Neuron (in vitro differentiated cells): ENCODE results near the gene POP4.
"Not testable (repeated sequence)": the region's sequence is repeated elsewhere in the genome, so short reads cannot be mapped to it uniquely, and the experiment has no call there.

Experiments used
- H2AFZ ChIP-seq: one replicate; pipeline ENCODE4 v1.6.1; 2013; ENCODE audit warnings: low read depth, mild to moderate bottlenecking, inconsistent platforms, low read length, moderate library complexity
- H3K27me3 ChIP-seq: one replicate; pipeline ENCODE4 v1.6.1; 2013; ENCODE audit warnings: low read length; ENCODE audit not compliant: insufficient read depth
- H3K36me3 ChIP-seq: one replicate; pipeline ENCODE4 v1.6.1; 2013; ENCODE audit warnings: low read length; ENCODE audit not compliant: insufficient read depth
- H3K4me1 ChIP-seq: one replicate; pipeline ENCODE4 v1.6.1; 2013; ENCODE audit warnings: low read length; ENCODE audit not compliant: insufficient read depth
- H3K4me3 ChIP-seq: 2 replicates; pipeline ENCODE4 v1.5.1; 2013; ENCODE audit warnings: mild to moderate bottlenecking, low read length, moderate library complexity
- H3K9me3 ChIP-seq: one replicate; pipeline ENCODE4 v1.6.1; 2013; ENCODE audit warnings: low read length

The POP4 gene

DNA sequence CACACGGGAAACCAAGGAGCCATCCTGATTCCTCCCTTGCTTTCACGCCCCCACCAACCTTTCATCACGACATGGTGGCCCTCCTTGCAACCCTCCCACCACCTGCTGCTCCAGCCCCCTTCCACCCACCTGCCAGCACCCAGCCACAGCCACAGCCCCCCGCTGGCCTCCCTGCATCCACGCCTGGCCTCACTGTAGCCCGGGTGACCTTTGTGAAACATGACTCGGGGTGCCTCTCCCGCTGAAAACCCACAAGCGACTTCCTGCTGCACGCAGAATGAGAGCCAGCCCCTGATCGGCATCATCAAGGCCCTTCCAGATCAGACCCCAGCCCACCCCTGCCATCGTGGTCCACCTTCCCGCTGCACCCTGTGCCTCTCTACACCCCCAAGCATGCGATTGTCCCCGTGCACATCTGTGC, 14.9 kb downstream of the POP4 start:
- Histone ChIP-seq H3K36me3 (peaks cover 6% of the 10 kb centered on the region), H2AFZ (no peak overlapping the region), H3K27me3 (no peaks in the 10 kb centered on the region), H3K9me3 (no peaks in the 10 kb centered on the region), H3K4me1 (peaks cover 8% of the 10 kb centered on the region), H3K4me3 (no peak overlapping the region)

DNA sequence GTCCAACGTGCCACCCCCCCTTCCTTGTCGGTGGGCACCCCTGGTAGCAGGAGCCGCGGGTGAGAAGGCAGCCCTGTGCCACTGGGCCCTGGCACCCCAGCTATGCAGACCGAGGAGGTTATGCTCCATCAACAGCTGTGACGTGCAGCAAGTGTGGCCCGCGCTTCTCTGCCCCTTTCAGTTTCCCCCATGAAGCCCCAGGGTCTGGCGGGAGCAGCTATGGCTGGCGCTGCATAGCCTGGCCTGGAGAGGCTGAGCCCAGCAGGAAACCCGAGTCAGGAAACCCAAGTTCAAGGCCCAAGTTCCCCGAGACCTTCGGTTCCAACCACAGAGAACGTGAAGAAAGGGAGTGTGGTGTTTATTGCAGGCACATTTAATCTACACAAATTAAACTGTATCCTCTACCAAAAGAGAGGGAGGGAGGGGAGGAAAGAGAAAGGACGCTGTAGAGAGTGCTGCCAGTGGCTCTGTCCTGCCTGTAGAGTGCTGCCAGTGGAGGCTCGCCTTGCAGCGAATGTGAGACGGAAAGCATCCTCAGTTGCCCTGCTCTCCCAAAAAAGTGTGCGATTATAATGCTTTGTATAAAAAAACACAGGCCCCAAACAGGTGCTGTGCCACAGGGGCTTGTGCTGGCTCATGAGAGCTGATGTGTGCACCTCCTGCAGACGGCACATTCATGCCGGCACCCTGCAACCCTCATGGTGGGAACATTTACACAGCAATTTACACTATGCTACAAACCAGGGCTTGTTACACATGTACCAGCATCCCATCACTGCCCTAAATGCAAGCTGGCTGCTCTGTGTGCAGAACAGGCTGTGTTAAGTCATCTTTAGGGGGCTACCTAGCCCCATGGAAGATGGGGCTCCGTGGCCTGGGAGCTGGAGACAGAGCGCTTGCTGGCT, 16.3 kb downstream of the POP4 start:
- Histone ChIP-seq H2AFZ (no peak overlapping the region), H3K27me3 (no peaks in the 10 kb centered on the region), H3K4me1 (peaks cover 8% of the 10 kb centered on the region), H3K9me3 (no peaks in the 10 kb centered on the region), H3K36me3 (no peaks in the 10 kb centered on the region), H3K4me3 (no peak overlapping the region)

DNA sequence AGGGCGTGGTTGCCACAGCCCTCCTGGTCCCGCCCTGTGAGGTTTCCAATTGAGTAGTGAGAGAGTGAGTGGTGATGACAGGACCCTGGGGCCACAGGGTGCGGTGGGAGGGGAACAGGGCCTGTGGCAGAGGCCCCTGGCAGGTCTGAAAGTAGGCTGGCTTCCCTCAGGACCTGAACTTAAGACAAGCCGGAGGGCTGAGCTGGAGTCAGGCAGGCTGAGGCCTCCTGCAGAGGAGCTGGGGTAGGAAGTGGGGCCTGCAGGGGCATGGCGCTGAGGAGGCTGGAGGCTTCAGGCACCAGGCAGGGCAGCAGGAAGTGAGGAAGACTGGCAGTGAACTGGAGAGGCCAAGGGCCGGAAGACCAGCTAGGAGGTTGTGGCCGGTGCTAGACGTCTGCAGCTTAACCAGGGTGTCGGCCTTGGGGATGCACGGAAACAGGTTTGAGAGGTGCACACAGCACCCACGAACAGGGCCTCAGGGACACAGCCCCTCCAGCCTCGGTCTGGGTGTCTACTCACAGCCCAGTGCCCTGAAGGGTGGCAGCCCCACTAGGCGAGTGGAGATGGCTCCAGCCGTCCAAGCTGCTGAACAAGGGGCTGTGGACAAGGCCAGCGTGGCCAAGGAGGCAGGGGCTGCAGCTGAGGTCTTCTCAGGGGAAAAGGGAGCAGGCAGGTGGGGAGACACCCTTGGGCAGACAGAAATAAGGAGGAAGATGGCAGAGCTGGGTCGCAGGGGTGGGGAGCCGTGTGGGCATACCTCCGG, 17.8 kb downstream of the POP4 start:
- Histone ChIP-seq H3K4me1 (peaks cover 8% of the 10 kb centered on the region), H3K36me3 (no peaks in the 10 kb centered on the region)

GRCh38 chr19:29624489-29625185, 18.6 kb downstream of the POP4 start:
- Histone ChIP-seq H3K36me3 (no peaks in the 10 kb centered on the region), H3K4me1 (peaks cover 8% of the 10 kb centered on the region), H3K4me3 (no peak overlapping the region), H2AFZ (no peak overlapping the region), H3K9me3 (no peaks in the 10 kb centered on the region), H3K27me3 (no peaks in the 10 kb centered on the region)

More for the DNA sequence above, 17.8 kb downstream of the POP4 start:
- no peaks in the 10 kb centered on the region for H3K9me3 ChIP-seq
- H2AFZ ChIP-seq: no peak overlapping the region
- no peak overlapping the region for H3K4me3 ChIP-seq
- no peaks in the 10 kb centered on the region for H3K27me3 ChIP-seq

DNA sequence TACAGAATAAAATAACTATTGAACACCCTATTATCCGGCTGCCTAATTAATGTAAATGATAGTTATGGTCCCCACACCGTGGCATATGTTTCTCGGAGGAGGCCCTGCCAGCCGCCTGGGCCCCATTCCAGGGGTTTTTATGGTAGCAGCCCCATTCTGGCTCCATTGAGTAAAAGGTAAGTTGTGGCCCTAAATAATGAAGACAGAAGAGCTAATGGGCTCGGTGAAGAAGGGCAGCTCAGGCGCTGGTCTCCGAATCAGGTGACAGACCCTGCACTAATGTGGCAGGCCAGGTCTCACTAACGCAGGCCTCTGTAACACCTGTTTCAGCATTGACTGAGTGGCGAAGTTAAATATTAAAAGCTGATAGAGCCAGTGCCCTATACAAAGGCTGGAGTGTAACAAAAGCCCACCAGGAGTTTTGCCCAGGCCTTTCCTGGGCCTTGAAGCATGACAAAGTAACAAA, 19.1 kb downstream of the POP4 start:
- H3K9me3 ChIP-seq: no peaks in the 10 kb centered on the region

DNA sequence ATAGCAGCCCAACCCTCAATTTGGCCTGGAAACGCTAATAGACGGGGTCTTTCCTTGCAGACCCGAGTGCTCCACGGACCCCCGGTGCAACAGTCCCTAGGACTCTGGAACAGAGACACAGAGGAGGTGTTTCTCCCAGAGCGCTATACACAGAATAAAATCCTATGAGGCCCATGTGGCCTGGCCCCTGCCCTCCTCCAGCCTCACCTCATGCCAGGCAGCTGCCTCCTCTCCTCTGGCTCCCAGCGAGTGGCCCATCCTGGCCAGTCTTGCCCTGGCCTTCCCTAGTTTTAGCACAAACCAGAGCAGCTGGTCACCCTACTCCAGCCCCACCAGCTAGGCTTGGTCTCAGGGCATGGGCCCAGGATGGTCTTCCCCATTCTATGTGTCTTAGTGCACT, 20.3 kb downstream of the POP4 start:
- no peaks in the 10 kb centered on the region for H3K9me3 ChIP-seq
- no peak overlapping the region for H2AFZ ChIP-seq
- H3K27me3 ChIP-seq: no peaks in the 10 kb centered on the region
- no peak overlapping the region for H3K4me3 ChIP-seq
- no peaks in the 10 kb centered on the region for H3K36me3 ChIP-seq
- peaks cover 8% of the 10 kb centered on the region for H3K4me1 ChIP-seq

More for the DNA sequence above, 19.1 kb downstream of the POP4 start:
- peaks cover 8% of the 10 kb centered on the region for H3K4me1 ChIP-seq
- H3K27me3 ChIP-seq: no peaks in the 10 kb centered on the region
- no peak overlapping the region for H2AFZ ChIP-seq
- H3K4me3 ChIP-seq: no peak overlapping the region
- H3K36me3 ChIP-seq: no peaks in the 10 kb centered on the region

GRCh38 chr19:29626832-29627231, 20.7 kb downstream of the POP4 start:
- not testable (repeated sequence) for H3K4me1 ChIP-seq, H3K4me3 ChIP-seq, H3K27me3 ChIP-seq, H2AFZ ChIP-seq, H3K9me3 ChIP-seq, H3K36me3 ChIP-seq

GRCh38 chr19:29628661-29629385, 22.7 kb downstream of the POP4 start:
- no peaks in the 10 kb centered on the region for H3K36me3 ChIP-seq
- H3K27me3 ChIP-seq: no peaks in the 10 kb centered on the region
- H2AFZ ChIP-seq: no peak overlapping the region
- no peaks in the 10 kb centered on the region for H3K9me3 ChIP-seq
- peaks cover 8% of the 10 kb centered on the region for H3K4me1 ChIP-seq
- no peak overlapping the region for H3K4me3 ChIP-seq

- no peaks in the 10 kb centered on the region for H3K27me3 ChIP-seq
- no peaks in the 10 kb centered on the region for H3K36me3 ChIP-seq
- no peak overlapping the region for H2AFZ ChIP-seq
- peaks cover 6% of the 10 kb centered on the region for H3K4me1 ChIP-seq
- H3K9me3 ChIP-seq: no peaks in the 10 kb centered on the region
- no peak overlapping the region for H3K4me3 ChIP-seq
These were observed 23.9 kb downstream of the POP4 start for GRCh38 chr19:29629836-29630534.

GRCh38 chr19:29630655-29631054, 24.6 kb downstream of the POP4 start:
- no peaks in the 10 kb centered on the region for H3K36me3 ChIP-seq
- H3K9me3 ChIP-seq: no peaks in the 10 kb centered on the region
- no peaks in the 10 kb centered on the region for H3K4me1 ChIP-seq
- H3K4me3 ChIP-seq: no peak overlapping the region
- H3K27me3 ChIP-seq: no peaks in the 10 kb centered on the region
- H2AFZ ChIP-seq: no peak overlapping the region

DNA sequence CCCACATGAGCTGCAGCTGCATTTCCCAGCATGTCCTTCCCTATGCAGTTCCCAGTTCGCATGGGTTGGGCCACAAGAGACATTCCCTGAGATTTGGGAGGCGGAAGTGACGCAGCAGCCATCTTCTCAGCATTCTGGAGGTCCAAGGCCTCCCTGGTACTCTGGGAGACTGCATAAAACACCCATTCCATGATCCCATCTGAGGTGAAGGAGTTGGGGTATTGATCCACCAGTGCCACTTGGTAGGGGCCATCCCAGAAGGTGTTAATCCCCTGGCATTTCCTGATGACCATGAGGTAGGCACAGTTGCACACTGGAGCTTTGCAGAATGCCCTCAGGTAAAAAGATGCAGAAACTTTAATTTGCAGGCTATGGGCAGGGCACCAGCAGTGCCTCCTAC, 25.4 kb downstream of the POP4 start:
- Histone ChIP-seq H3K9me3 (no peaks in the 10 kb centered on the region), H3K36me3 (no peaks in the 10 kb centered on the region), H2AFZ (no peak overlapping the region), H3K4me3 (no peak overlapping the region), H3K4me1 (no peaks in the 10 kb centered on the region), H3K27me3 (no peaks in the 10 kb centered on the region)

DNA sequence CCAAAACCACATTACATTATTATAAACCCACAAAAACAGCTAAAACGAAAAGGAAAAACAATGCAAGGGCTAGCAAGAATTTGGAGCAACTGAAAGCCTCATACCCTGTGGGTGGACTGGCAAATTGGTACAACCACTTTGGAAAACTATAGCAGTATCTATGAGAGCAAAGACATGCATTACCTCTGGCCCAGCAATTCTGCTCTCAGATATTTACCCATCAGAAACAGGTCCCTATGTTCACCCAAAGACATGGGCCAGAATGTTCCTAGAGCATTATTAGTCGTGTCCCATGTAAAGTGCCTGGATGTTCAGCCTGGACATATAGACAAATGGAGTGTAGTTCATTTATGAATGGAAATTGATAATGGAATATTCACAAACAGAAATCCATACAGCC, 27.9 kb downstream of the POP4 start:
- H3K36me3 ChIP-seq: no peaks in the 10 kb centered on the region
- H3K4me3 ChIP-seq: no peak overlapping the region
- no peak overlapping the region for H2AFZ ChIP-seq
- no peaks in the 10 kb centered on the region for H3K27me3 ChIP-seq
- H3K9me3 ChIP-seq: no peaks in the 10 kb centered on the region
- H3K4me1 ChIP-seq: no peaks in the 10 kb centered on the region
